ENCODE data around the gene CRYBB1. TPM values are rescaled to one million over a fixed set of nuclear protein-coding genes. Genes with fewer than 3 reads are reported as not detected.

CRYBB1 gene
- total and polyA plus RNA-seq, 5 donors, result 0.25 to 1.3 (median 0.91) TPM

DNA sequence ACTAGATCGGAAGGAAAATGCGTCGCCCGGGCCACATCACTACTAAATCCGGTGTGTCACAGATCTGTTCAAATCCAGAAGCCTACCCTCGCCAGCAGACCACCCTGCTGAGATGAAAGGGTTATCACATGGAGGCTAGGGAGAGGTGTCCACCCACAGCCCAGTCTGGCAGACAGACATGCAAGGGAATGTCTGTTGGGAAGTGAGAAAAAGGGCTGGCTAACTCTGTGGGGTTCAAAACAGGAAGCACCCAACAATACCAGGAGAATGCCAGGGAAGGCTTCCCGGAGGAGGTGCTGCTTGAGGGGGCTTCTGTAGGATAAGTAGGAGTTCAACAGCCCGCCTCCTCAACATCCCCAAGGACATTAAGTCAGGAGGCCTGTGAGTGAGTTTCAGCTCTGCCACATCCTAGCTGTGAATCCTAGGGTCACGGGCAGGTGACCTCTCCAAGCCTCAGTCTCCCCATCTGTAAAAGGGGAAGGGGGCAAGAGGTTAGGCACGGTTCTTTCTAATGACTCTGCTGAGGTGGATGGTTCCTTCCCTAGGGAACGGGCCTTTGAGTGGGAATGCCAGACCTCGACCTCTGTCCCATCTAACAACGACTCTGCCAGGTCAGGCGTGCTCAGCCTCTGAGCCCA, 29.0 kb downstream of the CRYBB1 start:
- Histone ChIP-seq H3K4me1 (ENCODE audit: control insufficient read depth, insufficient read depth, low read length) (peaks cover 8% of the 10 kb centered on the region), H3K9me3 (ENCODE audit: control insufficient read depth, low read length) (no peaks in the 10 kb centered on the region), H3K27me3 (ENCODE audit: control insufficient read depth, insufficient read depth) (no peaks in the 10 kb centered on the region), H3K4me3 (ENCODE audit: low read length) (peak overlapping the region; percentile 100), H3K27ac (ENCODE audit: low read length) (peak overlapping the region; percentile 92)
- no peak for ATAC-seq
- WGBS, result 60% methylated on average over 14 of the region's 14 CpGs
- DNase-seq, result no peak
- intact Hi-C loops (cut with DNase I), result loop anchor here in 2 of 4 donors (10.0 kb wide), 2 partner anchors 64 to 74 kb away; partner anchors contain the start of gene TFIP11 (in 1 of the 2)

DNA sequence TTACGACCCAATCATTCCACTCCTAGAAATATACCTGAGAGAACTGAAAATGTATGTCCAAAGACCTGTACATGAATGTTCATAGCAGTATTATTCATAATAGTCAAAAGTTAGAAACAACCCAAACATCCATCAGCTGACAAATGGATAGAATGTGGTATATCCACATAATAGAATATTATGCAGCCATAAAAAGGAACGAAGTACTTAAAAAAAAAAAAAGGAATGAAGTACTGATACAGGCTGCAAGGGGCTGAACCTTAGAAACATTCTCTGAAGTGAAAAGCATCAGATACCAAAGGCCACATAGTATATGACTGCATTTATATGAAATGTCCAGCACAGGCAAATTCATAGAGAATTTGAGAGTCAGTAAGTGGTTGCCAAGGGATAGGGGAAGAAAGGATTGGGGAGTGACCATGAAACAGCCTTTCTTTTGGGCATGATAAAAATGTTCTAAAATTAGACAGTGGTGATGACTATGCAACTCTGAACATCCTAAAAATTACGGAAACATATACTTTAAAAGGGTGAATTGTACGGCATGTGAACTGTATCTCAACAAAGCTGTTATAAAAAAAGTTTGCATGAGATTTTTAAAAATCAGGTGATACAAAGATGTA, 29.7 kb downstream of the CRYBB1 start:
- WGBS, result 88% methylated on average over 4 of the region's 4 CpGs
- H3K27me3 ChIP-seq (ENCODE audit: control insufficient read depth, insufficient read depth), result no peaks in the 10 kb centered on the region
- ATAC-seq (no peak), DNase-seq (no peak)
- no peaks in the 10 kb centered on the region for H3K9me3 ChIP-seq (ENCODE audit: control insufficient read depth, low read length)
- intact Hi-C loops (cut with DNase I), result loop anchor here in 2 of 4 donors (10.0 kb wide), 2 partner anchors 63 to 73 kb away; partner anchors contain the start of gene TFIP11 (in 1 of the 2)
- H3K4me1 ChIP-seq (ENCODE audit: control insufficient read depth, insufficient read depth, low read length), result peaks cover 8% of the 10 kb centered on the region
- no peak overlapping the region for H3K4me3 ChIP-seq (ENCODE audit: low read length)
- H3K27ac ChIP-seq (ENCODE audit: low read length), result no peak overlapping the region

DNA sequence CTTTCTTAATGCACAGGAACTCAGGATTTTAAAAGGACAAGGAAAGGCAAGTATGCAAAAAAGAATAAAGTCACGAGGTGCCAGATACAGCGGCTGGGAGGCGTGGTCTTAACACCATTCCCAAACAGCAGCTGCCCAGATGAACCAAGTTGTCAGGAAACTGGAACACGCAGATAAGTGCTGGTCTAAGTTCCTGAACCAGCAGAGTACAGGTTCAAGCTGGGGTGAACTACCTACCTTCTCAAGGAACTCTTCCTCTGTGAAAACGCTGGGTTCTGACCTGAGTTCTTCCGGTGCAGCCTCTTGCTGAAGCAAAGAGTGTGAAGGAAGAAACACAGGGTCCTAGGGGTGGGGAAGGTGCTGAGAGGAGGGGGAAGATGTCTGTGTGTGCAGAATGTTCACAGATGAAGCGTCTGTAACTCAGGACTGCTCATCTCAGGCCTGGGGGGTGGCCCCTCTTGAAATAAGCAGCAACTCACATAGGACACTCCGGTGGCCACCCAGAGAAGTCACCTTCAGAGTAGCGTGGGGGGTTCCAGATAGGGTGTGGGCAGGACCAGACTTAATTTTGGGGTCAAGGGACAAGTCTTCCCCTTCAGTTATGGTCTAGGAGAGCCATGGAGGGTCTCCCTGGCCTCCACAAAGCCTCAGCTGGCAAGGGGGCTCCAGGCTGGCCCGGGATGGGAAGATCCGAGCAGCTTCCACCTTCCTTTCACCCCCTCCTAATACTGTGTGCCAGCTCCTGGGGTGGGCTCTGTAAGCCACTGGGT, 31.1 kb downstream of the CRYBB1 start:
- peak overlapping the region; percentile 3 for H3K27ac ChIP-seq (ENCODE audit: low read length)
- H3K9me3 ChIP-seq (ENCODE audit: control insufficient read depth, low read length), result no peaks in the 10 kb centered on the region
- H3K4me1 ChIP-seq (ENCODE audit: control insufficient read depth, insufficient read depth, low read length), result peaks cover 8% of the 10 kb centered on the region
- no peak overlapping the region for H3K4me3 ChIP-seq (ENCODE audit: low read length)
- peak; percentile 6 to 42 for ATAC-seq
- DNase-seq, result peak in 2 of 3 donors; percentile 39 to 70
- H3K27me3 ChIP-seq (ENCODE audit: control insufficient read depth, insufficient read depth), result no peaks in the 10 kb centered on the region
- intact Hi-C loops (cut with DNase I), result loop anchor here in 2 of 4 donors (10.0 kb wide), 2 partner anchors 62 to 72 kb away; partner anchors contain the start of gene TFIP11 (in 1 of the 2)
- 63% methylated on average over 11 of the region's 11 CpGs for WGBS

DNA sequence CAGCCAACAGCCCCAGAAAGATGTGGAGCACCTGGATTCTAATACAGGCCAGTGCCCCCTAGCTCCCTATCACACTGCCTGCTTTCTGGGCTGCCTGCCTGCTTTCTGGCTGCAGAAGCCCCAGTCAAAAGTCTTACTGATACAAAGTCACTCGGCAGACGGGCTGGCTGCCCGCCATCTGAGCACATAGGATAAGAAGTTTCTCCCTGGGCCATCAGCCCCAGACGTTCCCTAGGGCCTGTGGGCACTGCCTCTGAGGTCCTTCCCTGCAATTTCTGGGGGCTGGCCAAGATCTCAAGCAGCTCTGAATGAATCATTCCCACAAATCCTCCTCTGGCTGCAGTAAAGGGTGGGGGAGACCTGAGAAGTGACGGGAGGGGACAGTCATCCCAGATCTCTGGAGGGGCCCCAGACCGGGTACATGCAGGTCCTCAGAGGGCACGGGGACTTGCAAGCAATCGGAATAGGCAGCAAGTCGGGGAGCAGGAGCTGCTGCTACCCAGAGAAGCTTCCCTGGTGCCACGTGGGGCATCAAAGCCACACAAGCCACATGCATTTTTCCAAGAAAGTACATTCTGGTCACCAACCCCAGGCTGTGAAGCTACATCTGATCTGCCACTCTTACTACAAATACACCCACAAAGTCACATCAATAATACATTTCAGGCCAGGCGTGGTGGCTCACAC, 32.6 kb downstream of the CRYBB1 start:
- H3K27ac ChIP-seq (ENCODE audit: low read length), result no peak overlapping the region
- no peak overlapping the region for H3K4me3 ChIP-seq (ENCODE audit: low read length)
- ATAC-seq, result peak; percentile 37 to 40
- intact Hi-C loops (cut with DNase I), result loop anchor here in 2 of 4 donors (10.0 kb wide), 2 partner anchors 60 to 70 kb away; partner anchors contain the start of gene TFIP11 (in 1 of the 2)
- no peaks in the 10 kb centered on the region for H3K9me3 ChIP-seq (ENCODE audit: control insufficient read depth, low read length)
- H3K27me3 ChIP-seq (ENCODE audit: control insufficient read depth, insufficient read depth), result no peaks in the 10 kb centered on the region
- H3K4me1 ChIP-seq (ENCODE audit: control insufficient read depth, insufficient read depth, low read length), result peaks cover 9% of the 10 kb centered on the region
- 32% methylated on average over 11 of the region's 11 CpGs for WGBS
- DNase-seq, result peak; percentile 84 to 95 (median 89)

DNA sequence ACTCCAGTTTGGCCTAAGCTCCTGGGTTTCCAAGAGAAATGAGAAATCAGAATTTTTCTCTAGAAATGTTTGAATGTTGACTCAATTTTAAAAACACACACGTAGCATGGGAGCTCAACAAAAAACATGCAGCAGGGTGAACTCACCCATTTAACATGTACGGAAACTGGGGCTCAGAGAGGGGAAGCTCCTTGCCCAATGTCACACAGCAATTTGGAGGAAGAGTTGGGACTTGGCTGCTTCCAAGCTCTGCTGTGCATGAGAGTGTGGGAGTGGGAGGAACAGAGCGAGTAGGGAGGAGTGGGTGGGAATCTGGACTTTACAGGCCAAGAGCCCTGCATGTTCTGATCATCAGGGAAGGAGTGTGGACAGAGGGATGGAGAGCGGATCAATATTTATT, 33.8 kb downstream of the CRYBB1 start:
- Histone ChIP-seq H3K4me3 (ENCODE audit: low read length) (no peak overlapping the region), H3K27me3 (ENCODE audit: control insufficient read depth, insufficient read depth) (no peaks in the 10 kb centered on the region), H3K4me1 (ENCODE audit: control insufficient read depth, insufficient read depth, low read length) (peaks cover 10% of the 10 kb centered on the region), H3K27ac (ENCODE audit: low read length) (no peak overlapping the region), H3K9me3 (ENCODE audit: control insufficient read depth, low read length) (no peaks in the 10 kb centered on the region)
- intact Hi-C loops (cut with DNase I), result loop anchor here in 2 of 4 donors (10.0 kb wide), 2 partner anchors 59 to 69 kb away; partner anchors contain the start of gene TFIP11 (in 1 of the 2)
- WGBS, result 77% methylated on average over 4 of the region's 4 CpGs
- ATAC-seq (no peak), DNase-seq (no peak)

DNA sequence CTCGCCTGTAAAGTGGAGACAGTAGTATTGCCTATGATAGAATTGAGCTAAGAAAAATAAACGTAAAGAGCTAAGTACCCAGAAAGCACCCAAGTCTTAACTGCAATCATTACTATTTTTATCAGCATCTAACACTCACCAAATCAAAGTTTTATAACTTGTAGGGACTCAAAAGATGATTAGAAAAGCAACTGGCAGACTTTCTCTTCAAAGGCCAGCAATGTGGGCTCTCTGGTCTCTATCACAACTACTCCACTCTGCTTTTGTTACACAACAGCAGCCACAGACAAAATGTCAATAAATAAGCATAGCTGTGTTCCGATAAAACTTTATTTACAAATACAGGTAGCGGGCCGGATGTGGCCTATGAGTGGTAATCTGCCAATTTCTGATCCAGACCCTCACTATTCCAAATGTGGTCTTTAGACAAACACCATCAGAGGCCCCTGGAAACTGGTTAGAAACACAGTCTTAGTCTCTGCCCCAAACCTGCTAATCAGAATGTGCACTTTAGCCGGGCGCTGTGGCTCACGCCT, 36.1 kb downstream of the CRYBB1 start:
- Histone ChIP-seq H3K9me3 (ENCODE audit: control insufficient read depth, low read length) (no peaks in the 10 kb centered on the region), H3K4me1 (ENCODE audit: control insufficient read depth, insufficient read depth, low read length) (peaks cover 8% of the 10 kb centered on the region), H3K4me3 (ENCODE audit: low read length) (no peak overlapping the region), H3K27ac (ENCODE audit: low read length) (no peak overlapping the region), H3K27me3 (ENCODE audit: control insufficient read depth, insufficient read depth) (no peaks in the 10 kb centered on the region)
- DNase-seq, result no peak
- ATAC-seq, result no peak
- 96% methylated on average over 8 of the region's 8 CpGs for WGBS
- intact Hi-C loops (cut with DNase I), result loop anchor here in 2 of 4 donors (10.0 kb wide), 2 partner anchors 57 to 67 kb away; partner anchors contain the start of gene TFIP11 (in 1 of the 2)

DNA sequence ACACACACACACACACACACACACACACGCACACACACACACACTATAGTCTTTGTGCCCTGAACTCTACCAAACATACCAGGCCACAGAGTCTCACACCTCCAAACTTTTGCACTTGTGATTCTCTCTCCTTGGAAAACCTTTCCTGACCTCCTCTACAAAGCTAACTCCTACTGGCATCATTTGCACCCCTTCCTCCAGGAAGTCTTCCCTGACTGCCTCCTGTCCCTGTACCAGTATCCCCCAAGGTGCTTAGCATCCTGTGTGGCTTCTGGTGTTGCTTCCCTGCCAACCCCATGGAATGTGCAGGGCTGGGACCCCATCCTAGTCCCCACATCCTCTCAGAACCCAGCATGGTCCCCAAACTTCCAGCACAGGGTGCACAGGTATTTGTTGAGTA, 36.8 kb downstream of the CRYBB1 start:
- H3K4me1 ChIP-seq (ENCODE audit: control insufficient read depth, insufficient read depth, low read length), result peaks cover 8% of the 10 kb centered on the region
- no peak for DNase-seq
- no peak overlapping the region for H3K27ac ChIP-seq (ENCODE audit: low read length)
- no peak overlapping the region for H3K4me3 ChIP-seq (ENCODE audit: low read length)
- H3K27me3 ChIP-seq (ENCODE audit: control insufficient read depth, insufficient read depth), result no peaks in the 10 kb centered on the region
- intact Hi-C loops (cut with DNase I), result loop anchor here in 2 of 4 donors (10.0 kb wide), 2 partner anchors 56 to 66 kb away; partner anchors contain the start of gene TFIP11 (in 1 of the 2)
- no peak for ATAC-seq
- 65% methylated on average over 1 of the region's 1 CpG for WGBS
- no peaks in the 10 kb centered on the region for H3K9me3 ChIP-seq (ENCODE audit: control insufficient read depth, low read length)

DNA sequence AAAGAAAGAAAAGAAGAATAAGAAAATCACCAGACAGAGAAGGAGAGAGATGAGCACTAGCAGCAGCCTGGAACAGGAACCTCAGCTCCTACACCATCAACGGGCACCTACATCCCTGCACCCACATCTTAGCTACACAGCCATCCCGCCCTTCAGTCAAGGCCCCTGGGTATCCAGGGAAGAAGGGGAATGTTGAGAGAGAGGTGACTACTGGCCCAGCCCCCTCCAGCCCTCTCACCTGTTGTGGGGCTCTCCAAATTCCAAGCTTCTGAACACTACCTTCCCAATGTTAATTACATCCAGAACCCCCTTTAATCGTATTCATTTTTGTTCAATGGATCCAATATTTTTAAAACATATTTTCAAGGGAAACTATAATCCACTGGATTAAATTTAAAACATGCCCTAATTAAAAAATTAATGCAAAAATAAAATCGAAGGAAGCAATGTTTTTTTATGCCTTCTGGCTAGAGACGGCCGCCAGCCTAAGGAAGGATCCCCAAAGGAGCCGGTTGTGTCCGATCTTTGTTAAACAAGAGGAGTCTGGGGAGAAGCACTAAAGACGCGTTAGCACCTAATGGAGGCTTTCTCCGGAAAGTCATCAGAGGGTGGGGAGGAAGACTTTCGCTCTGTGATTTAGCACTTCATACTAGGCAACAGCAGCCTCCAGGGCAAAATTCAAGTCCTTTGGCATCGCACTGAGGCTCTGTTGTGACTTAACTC, 37.4 kb downstream of the CRYBB1 start:
- intact Hi-C loops (cut with DNase I), result loop anchor here in 2 of 4 donors (10.0 kb wide), 2 partner anchors 56 to 66 kb away; partner anchors contain the start of gene TFIP11 (in 1 of the 2)
- H3K4me3 ChIP-seq (ENCODE audit: low read length), result no peak overlapping the region
- no peaks in the 10 kb centered on the region for H3K27me3 ChIP-seq (ENCODE audit: control insufficient read depth, insufficient read depth)
- H3K27ac ChIP-seq (ENCODE audit: low read length), result no peak overlapping the region
- DNase-seq (no peak), ATAC-seq (no peak)
- peaks cover 6% of the 10 kb centered on the region for H3K4me1 ChIP-seq (ENCODE audit: control insufficient read depth, insufficient read depth, low read length)
- H3K9me3 ChIP-seq (ENCODE audit: control insufficient read depth, low read length), result no peaks in the 10 kb centered on the region
- 79% methylated on average over 13 of the region's 13 CpGs for WGBS

DNA sequence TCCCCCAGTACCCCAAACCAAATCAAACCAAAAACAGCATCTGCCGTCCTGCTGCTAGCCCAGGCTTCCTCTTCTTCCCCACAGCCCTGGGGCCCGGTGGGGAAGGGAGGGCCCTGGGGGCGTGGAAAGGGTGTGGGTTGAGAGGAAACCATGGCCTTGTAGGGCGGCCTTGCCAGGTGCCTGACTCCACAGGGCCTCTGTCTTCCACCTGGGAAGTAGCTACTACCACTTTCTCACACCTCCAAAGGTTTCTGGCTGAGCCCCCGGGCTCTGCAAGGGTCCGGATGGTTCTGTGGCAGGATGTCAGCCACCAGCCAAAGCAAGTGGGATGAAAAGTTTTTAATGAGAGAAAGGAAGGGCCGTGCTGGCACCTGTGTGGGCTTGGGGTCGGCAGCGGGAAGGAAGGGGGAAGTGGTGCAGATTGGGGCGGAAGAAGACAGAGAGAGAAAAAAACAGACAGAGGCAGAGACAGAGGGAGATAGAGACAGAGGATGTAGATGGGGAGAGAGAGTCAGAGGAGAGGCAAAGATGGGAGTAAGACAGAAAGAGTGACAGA, 38.4 kb downstream of the CRYBB1 start:
- intact Hi-C loops (cut with DNase I), result no loop called here
- H3K4me1 ChIP-seq (ENCODE audit: control insufficient read depth, insufficient read depth, low read length), result peaks cover 2% of the 10 kb centered on the region
- 55% methylated on average over 10 of the region's 10 CpGs for WGBS
- no peaks in the 10 kb centered on the region for H3K9me3 ChIP-seq (ENCODE audit: control insufficient read depth, low read length)
- no peaks in the 10 kb centered on the region for H3K27me3 ChIP-seq (ENCODE audit: control insufficient read depth, insufficient read depth)
- H3K4me3 ChIP-seq (ENCODE audit: low read length), result no peak overlapping the region
- DNase-seq (peak in 1 of 3 donors; percentile 65), ATAC-seq (peak; percentile 42 to 67)
- H3K27ac ChIP-seq (ENCODE audit: low read length), result no peak overlapping the region
